GM23338 (cell line): Measurements from ENCODE around the gene ADGRG1. TPM values are rescaled to one million over a fixed set of nuclear protein-coding genes. Genes with fewer than 3 reads are reported as not detected.

Source experiments
- ATAC-seq: fragments of 200-7000 bp; cut with Tn5 transposase; 3 replicates; pipeline ENCODE4 v1.9.1; 2020
- DNase-seq: peaks from one replicate; pipeline ENCODE4 v3.0.0-alpha.2; 2015; ENCODE audit warnings: low spot score
- H2AFZ ChIP-seq: fragments of 200-600 bp; sonication (generic); 2 replicates; pipeline ENCODE4 v1.8.0; 2016; ENCODE audit warnings: antibody characterized with exemption, mild to moderate bottlenecking, moderate library complexity
- H3F3A ChIP-seq: fragments of 200-600 bp; sonication (generic); replicated peaks from 2 replicates; pipeline ENCODE4 v1.8.0; 2017; ENCODE audit warnings: antibody characterized with exemption, mixed run types, low read depth
- H3K27ac ChIP-seq: fragments of 200-600 bp; sonication (generic); 2 replicates; pipeline ENCODE4 v1.6.1; 2016; ENCODE audit warnings: low read depth
- H3K27me3 ChIP-seq: fragments of 200-600 bp; sonication (generic); 2 replicates; pipeline ENCODE4 v1.8.0; 2016; ENCODE audit warnings: mild to moderate bottlenecking, mixed run types, moderate library complexity; ENCODE audit not compliant: insufficient read depth
- H3K36me3 ChIP-seq: fragments of 200-600 bp; sonication (generic); 2 replicates; pipeline ENCODE4 v1.8.0; 2016; ENCODE audit warnings: mild to moderate bottlenecking; ENCODE audit not compliant: insufficient read depth
- H3K4me1 ChIP-seq: fragments of 200-600 bp; sonication (generic); 2 replicates; pipeline ENCODE4 v1.8.0; 2016; ENCODE audit warnings: mild to moderate bottlenecking, moderate library complexity; ENCODE audit not compliant: insufficient read depth
- H3K4me2 ChIP-seq: fragments of 200-600 bp; sonication (generic); 2 replicates; pipeline ENCODE4 v1.7.1; 2017; ENCODE audit warnings: mixed run types
- H3K4me3 ChIP-seq: fragments of 200-600 bp; sonication (generic); 2 replicates; pipeline ENCODE4 v1.6.1; 2016; ENCODE audit warnings: mixed run types
- H3K79me2 ChIP-seq: fragments of 200-600 bp; sonication (generic); replicated peaks from 2 replicates; pipeline ENCODE4 v1.8.0; 2017; ENCODE audit warnings: mild to moderate bottlenecking; ENCODE audit not compliant: insufficient read depth
- H3K9me2 ChIP-seq: fragments of 200-600 bp; sonication (generic); 2 replicates; pipeline ENCODE4 v1.8.0; 2017; ENCODE audit not compliant: insufficient read depth
- H4K20me1 ChIP-seq: fragments of 200-600 bp; sonication (generic); replicated peaks from 2 replicates; pipeline ENCODE4 v1.8.0; 2017; ENCODE audit warnings: mild to moderate bottlenecking; ENCODE audit not compliant: insufficient read depth
- H3K27ac Mint-ChIP-seq: 2 replicates; pipeline ENCODE4 v1.8.0; 2020; ENCODE audit warnings: inconsistent platforms, mild to moderate bottlenecking, moderate library complexity, mixed read lengths
- H3K27me3 Mint-ChIP-seq: 3 replicates; pipeline ENCODE4 v1.8.0; 2022; ENCODE audit warnings: low read depth, mild to moderate bottlenecking, moderate library complexity, mixed read lengths, inconsistent platforms; ENCODE audit not compliant: insufficient read depth, poor library complexity
- H3K36me3 Mint-ChIP-seq: 3 replicates; pipeline ENCODE4 v1.8.0; 2021; ENCODE audit warnings: low read depth, mild to moderate bottlenecking, inconsistent platforms, moderate library complexity, mixed read lengths
- H3K4me1 Mint-ChIP-seq: 3 replicates; pipeline ENCODE4 v1.8.0; 2020; ENCODE audit warnings: mild to moderate bottlenecking, inconsistent platforms, mixed read lengths
- H3K4me3 Mint-ChIP-seq: 3 replicates; pipeline ENCODE4 v1.8.0; 2021; ENCODE audit warnings: moderate library complexity, mild to moderate bottlenecking, inconsistent platforms, mixed read lengths
- H3K9me3 Mint-ChIP-seq: 3 replicates; pipeline ENCODE4 v1.8.0; 2020; ENCODE audit warnings: moderate library complexity, mild to moderate bottlenecking, inconsistent platforms, mixed read lengths
- CREB1 ChIP-seq: fragments of 250-450 bp; sonication (Bioruptor Pico); IDR thresholded peaks from 2 replicates; pipeline ENCODE4 v1.5.0; 2020; ENCODE audit warnings: low read depth, mild to moderate bottlenecking, moderate library complexity
- JUNB ChIP-seq: IDR thresholded peaks from one replicate; pipeline ENCODE4 v1.6.1; 2016; ENCODE audit warnings: antibody characterized with exemption; ENCODE audit not compliant: unreplicated experiment
- NANOG ChIP-seq: IDR thresholded peaks from 2 replicates; pipeline ENCODE4 v1.6.1; 2016; ENCODE audit warnings: antibody characterized with exemption, borderline replicate concordance
- POLR2AphosphoS5 ChIP-seq: IDR thresholded peaks from 2 replicates; pipeline ENCODE4 v1.6.1; 2016; ENCODE audit warnings: antibody characterized with exemption, low read depth
- ZNF114 ChIP-seq: fragments of 250-450 bp; sonication (Bioruptor Pico); IDR thresholded peaks from 2 replicates; pipeline ENCODE4 v1.5.0; 2020; ENCODE audit warnings: mild to moderate bottlenecking, moderate library complexity
- ZNF331 ChIP-seq: fragments of 250-450 bp; sonication (Bioruptor Pico); IDR thresholded peaks from 2 replicates; pipeline ENCODE4 v1.5.0; 2020; ENCODE audit warnings: low read depth, mild to moderate bottlenecking, moderate library complexity
- polyA plus RNA-seq: library from polyadenylated mRNA; unstranded; fragments of >200 nt; fragmentation: Nextera tagmentation; extraction: Ambion mirVana; gene quantifications from 2 replicates; pipeline ENCODE4 v1.2.1, GENCODE V29; 2016
- total RNA-seq: library from RNA; depleted of rRNA; stranded (reverse); fragments of >200 nt; shearing (Covaris generic); gene quantifications from 2 replicates; pipeline ENCODE4 v1.2.3, GENCODE V29; 2014
- TF ChIP-seq, protein P1 (sequence below), 2 experiments: fragments of 200-600 bp in 1 of 2; sonication (generic) in 1 of 2; conservative IDR thresholded peaks; 2 replicates each; pipeline versions ENCODE4 v1.5.1 to v1.6.1; 2016 to 2017; ENCODE audit warnings: antibody characterized with exemption in 2 of 2, low read depth in 2 of 2, mild to moderate bottlenecking in 2 of 2, moderate library complexity in 1 of 2

Gene ADGRG1
- total and polyA plus RNA-seq, 2 experiments from 2014 or later, result 0.14 to 0.47 TPM

DNA sequence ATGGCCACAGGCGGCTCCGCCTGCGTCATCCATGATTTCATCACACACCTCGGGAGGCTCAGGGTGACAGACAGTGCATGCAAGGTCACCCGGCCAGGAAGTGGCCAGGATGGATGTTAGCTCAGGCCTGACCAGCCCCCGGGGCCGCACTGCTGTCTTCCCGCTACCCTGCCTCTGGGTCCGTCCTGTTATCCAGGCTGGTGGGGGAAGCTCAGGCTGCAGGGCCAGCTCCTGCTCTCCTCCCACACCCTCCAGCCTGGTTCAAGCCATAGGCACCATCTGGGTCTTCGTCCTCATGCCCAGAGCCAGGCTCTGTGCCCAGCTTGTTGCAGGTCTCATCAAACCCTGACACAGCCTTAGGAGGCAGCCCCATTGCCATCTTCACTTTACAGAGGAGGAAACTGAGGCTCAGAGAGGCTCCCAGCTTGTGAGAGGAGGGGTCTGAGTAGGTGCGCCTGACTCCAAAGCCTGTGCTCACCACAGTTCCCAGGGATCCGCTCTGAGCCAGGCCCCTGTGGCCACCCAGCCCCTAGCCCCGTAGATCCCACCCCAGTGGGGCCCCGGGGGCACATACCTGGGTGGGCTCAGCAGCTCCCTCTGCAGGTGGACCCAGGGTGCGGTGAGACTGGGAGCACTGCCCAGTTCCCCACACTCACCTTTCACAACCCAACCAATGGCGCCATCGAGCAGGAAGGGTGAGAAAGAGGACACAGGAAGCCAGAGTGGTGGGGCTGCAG, 39.3 kb downstream of the ADGRG1 start:
- Mint-ChIP-seq H3K27me3 (peaks cover 5% of the 10 kb centered on the region), H3K36me3 (no peaks in the 10 kb centered on the region), H3K4me3 (no peak overlapping the region), H3K27ac (no peak overlapping the region), H3K9me3 (no peaks in the 10 kb centered on the region; the same call in 1 of the 3 replicates), H3K4me1 (peaks cover 4% of the 10 kb centered on the region; the same call in 2 of the 3 replicates)
- TF ChIP-seq ZNF331 (CRISPR knock-in tag) (no peak), JUNB (no peak), CREB1 (CRISPR knock-in tag) (no peak), NANOG (no peak), ZNF114 (CRISPR knock-in tag) (no peak)
- TF ChIP-seq, protein P1, sequence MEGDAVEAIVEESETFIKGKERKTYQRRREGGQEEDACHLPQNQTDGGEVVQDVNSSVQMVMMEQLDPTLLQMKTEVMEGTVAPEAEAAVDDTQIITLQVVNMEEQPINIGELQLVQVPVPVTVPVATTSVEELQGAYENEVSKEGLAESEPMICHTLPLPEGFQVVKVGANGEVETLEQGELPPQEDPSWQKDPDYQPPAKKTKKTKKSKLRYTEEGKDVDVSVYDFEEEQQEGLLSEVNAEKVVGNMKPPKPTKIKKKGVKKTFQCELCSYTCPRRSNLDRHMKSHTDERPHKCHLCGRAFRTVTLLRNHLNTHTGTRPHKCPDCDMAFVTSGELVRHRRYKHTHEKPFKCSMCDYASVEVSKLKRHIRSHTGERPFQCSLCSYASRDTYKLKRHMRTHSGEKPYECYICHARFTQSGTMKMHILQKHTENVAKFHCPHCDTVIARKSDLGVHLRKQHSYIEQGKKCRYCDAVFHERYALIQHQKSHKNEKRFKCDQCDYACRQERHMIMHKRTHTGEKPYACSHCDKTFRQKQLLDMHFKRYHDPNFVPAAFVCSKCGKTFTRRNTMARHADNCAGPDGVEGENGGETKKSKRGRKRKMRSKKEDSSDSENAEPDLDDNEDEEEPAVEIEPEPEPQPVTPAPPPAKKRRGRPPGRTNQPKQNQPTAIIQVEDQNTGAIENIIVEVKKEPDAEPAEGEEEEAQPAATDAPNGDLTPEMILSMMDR (conservative IDR thresholded peaks at IDR 0.05; ENCODE audit: low read depth in 2 of 2), result peak; percentile 63 to 66
- H3F3A ChIP-seq, result no peaks in the 10 kb centered on the region
- H3K27me3 ChIP-seq, result no peaks in the 10 kb centered on the region
- H2AFZ ChIP-seq, result no peak overlapping the region; the same call in 1 of the 2 replicates
- H3K4me1 ChIP-seq, result no peaks in the 10 kb centered on the region
- no peaks in the 10 kb centered on the region for H3K9me2 ChIP-seq
- H3K27ac ChIP-seq, result no peak overlapping the region
- no peak overlapping the region for H3K4me2 ChIP-seq
- H3K79me2 ChIP-seq, result no peaks in the 10 kb centered on the region
- H3K4me3 ChIP-seq, result no peak overlapping the region
- no peaks in the 10 kb centered on the region for H4K20me1 ChIP-seq
- H3K36me3 ChIP-seq, result no peaks in the 10 kb centered on the region
- ATAC-seq (peak; percentile 75), DNase-seq (peak; percentile 63)

- no peaks in the 10 kb centered on the region; the same call in 1 of the 3 replicates for H3K9me3 Mint-ChIP-seq
- DNase-seq, result no peak
- peaks cover 6% of the 10 kb centered on the region for H3K27me3 Mint-ChIP-seq
- Histone ChIP-seq H3K27me3 (no peaks in the 10 kb centered on the region), H4K20me1 (no peaks in the 10 kb centered on the region), H3K27ac (no peak within 1 kb of the TSS), H3K79me2 (no peaks in the 10 kb centered on the region), H3K36me3 (no peaks in the 10 kb centered on the region), H3K4me3 (no peak within 1 kb of the TSS), H3K9me2 (no peaks in the 10 kb centered on the region), H3F3A (no peaks in the 10 kb centered on the region), H3K4me1 (no peaks in the 10 kb centered on the region), H2AFZ (no peak within 1 kb of the TSS; the same call in 1 of the 2 replicates), H3K4me2 (no peak within 1 kb of the TSS)
- TF ChIP-seq POLR2AphosphoS5, result no peak
- H3K36me3 Mint-ChIP-seq, result no peaks in the 10 kb centered on the region
- H3K4me3 Mint-ChIP-seq, result no peak within 1 kb of the TSS
- no peak within 1 kb of the TSS for H3K27ac Mint-ChIP-seq
- ATAC-seq, result no peak
- peaks cover 4% of the 10 kb centered on the region; the same call in 2 of the 3 replicates for H3K4me1 Mint-ChIP-seq
Observed at GRCh38 chr16:57668263-57668571, 39.8 kb downstream of the ADGRG1 start, which contains the start of gene ADGRG3. ADGRG3 (plus strand) TSS chr16:57668306; CDS start chr16:57668348, 42 bp downstream.
